GM18870 (cell line): ENCODE data around the gene TNS3.
A peak's percentile ranks its signal among the peaks of the same experiment; 100 is the strongest.

Experiments used
- ATAC-seq: cut with Tn5 transposase; IDR thresholded peaks from one replicate; pipeline ENCODE4 v1.9.1; 2021; ENCODE audit warnings: moderate library complexity; ENCODE audit not compliant: unreplicated experiment

The TNS3 gene

GRCh38 chr7:47490501-47491265 is 91.2 kb downstream of the TNS3 start:
- no peak for ATAC-seq

GRCh38 chr7:47489624-47490023 is 92.3 kb downstream of the TNS3 start:
- no peak for ATAC-seq

- ATAC-seq: no peak
Measured at GRCh38 chr7:47488969-47489342, 93.0 kb downstream of the TNS3 start.

GRCh38 chr7:47488201-47488968 is 93.5 kb downstream of the TNS3 start:
- no peak for ATAC-seq

GRCh38 chr7:47485640-47486435 is 96.1 kb downstream of the TNS3 start:
- no peak for ATAC-seq

GRCh38 chr7:47484923-47485639 is 96.8 kb downstream of the TNS3 start:
- ATAC-seq: no peak

GRCh38 chr7:47484457-47484856 is 97.5 kb downstream of the TNS3 start:
- ATAC-seq: no peak

- no peak for ATAC-seq
Measured at GRCh38 chr7:47483604-47484273, 98.2 kb downstream of the TNS3 start.

- ATAC-seq: peak; percentile 36
Measured at GRCh38 chr7:47482013-47482875, 99.7 kb downstream of the TNS3 start.

GRCh38 chr7:47481541-47482012 is 100.3 kb downstream of the TNS3 start:
- ATAC-seq: no peak

GRCh38 chr7:47480576-47481538 is 101.1 kb downstream of the TNS3 start:
- ATAC-seq: peak; percentile 54

GRCh38 chr7:47479821-47480575 is 101.9 kb downstream of the TNS3 start:
- no peak for ATAC-seq

- no peak for ATAC-seq
Measured at GRCh38 chr7:47478926-47479711, 102.8 kb downstream of the TNS3 start.

GRCh38 chr7:47478017-47478344 is 103.9 kb downstream of the TNS3 start:
- ATAC-seq: no peak

GRCh38 chr7:47477191-47478016 is 104.5 kb downstream of the TNS3 start:
- no peak for ATAC-seq

- ATAC-seq: no peak
Measured at GRCh38 chr7:47475880-47476227, 106.1 kb downstream of the TNS3 start.
